GM19467 (cell line): Measurements from ENCODE around the gene STAG3.
"Not testable (repeated sequence)": the region's sequence is repeated elsewhere in the genome, so short reads cannot be mapped to it uniquely, and the experiment has no call there.

Experiments
- ATAC-seq: cut with Tn5 transposase; IDR thresholded peaks from one replicate; pipeline ENCODE4 v1.9.1; 2021; ENCODE audit warnings: mild to moderate bottlenecking, moderate library complexity; ENCODE audit not compliant: unreplicated experiment

The STAG3 gene

DNA sequence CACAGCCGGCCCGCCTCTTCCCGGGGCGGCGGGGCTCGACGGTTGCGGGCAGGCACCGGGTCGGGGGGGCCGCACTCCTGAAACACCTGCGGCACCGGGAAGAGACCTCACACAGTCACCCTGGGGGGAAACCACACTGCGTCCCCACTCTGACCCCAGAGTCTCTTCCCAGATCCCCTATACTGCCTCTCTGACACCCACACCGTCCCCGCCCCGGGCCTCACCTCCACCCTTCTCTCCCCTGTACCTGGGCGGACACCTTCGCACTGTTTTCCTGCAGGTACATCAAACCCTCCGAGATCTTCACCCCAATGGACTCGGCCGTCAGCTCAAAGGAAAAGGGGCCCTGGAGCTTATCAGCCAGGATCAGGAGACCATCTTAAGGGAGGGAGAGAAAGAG is 5.9 kb upstream of the STAG3 start:
- no peak for ATAC-seq

DNA sequence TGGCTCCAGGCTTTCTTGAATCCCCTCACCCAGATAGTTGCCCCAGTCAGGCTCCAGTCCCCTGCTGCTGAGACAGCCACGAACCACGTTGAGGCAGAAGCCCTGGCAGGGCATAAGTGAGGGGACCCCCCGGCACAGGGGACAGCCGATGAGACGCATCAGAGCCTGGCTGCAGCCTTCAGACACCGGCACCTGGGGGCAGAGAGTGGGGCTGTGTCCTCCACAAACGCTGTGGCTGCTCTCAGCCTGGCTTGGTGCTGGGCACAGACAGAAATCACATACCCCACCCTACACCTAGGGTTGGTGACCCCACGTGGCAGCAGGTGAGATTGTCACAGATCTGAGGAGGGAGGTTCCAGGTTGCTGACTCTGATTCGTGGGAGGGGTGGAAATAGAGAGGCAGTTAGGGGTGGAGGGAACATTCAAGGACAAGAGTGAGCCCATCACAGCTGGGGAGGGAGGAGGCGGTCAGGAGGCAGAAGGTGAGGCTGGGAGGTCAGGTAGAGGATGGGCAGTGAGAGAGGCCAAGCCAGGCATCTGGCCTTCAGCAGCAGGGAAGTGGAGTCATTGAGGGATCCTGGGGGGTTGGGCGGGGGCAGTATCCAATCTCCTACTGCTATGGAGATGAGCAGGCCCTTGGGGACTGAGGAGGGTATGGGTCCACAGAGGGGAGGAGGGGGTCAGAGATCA is 3.8 kb upstream of the STAG3 start:
- no peak for ATAC-seq

DNA sequence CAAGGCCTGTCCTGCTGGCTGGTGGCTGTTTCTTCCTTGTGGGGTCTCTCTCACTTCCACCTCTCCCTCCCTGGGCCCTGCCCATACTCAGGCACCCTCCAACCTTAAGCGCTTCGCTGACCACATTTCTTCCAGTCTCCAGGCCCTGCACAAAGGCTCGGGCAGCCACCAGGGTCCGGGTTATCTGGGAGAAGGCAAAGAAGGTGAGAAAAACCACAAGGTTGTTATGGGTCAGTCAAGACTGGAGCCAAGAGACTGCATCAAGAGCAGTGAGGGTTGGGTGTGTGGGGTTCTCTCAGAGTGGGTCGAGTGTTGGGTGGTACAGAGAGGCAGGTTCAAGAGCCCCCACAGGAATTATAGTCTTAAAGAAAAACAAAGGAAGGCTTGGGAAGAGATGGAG is 3.1 kb upstream of the STAG3 start:
- ATAC-seq: no peak

DNA sequence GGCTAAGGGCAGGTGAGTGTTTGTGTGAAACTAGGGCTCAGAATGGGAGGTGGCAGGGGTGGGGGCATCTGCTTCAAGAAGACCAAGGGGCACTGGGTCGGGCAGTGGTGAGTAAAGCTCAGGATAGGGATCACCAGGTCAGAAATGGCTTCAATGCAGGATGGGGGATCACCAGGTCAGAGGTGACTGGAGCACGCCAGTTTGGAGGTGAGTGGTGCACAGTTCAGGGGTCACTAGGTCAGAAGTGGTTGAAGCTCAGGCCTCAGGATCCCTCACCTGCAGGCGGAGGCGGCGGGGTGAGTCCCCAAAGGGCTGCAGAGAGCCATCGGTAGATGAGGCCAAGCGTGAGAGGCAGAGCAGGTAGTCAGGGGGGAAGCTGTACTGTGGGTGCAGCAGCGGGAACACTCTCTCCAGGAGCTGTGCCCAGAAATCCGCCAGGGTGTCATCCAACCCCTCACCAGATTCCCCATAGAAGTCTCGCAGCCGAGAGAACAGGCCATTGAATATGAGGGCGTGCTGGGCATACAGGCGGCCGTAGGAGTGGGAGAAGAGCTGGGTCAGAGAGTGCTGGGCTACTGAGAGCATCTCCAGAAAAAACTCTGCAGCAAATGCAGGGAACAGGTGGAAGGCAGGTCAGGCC is 2.3 kb upstream of the STAG3 start:
- no peak for ATAC-seq

DNA sequence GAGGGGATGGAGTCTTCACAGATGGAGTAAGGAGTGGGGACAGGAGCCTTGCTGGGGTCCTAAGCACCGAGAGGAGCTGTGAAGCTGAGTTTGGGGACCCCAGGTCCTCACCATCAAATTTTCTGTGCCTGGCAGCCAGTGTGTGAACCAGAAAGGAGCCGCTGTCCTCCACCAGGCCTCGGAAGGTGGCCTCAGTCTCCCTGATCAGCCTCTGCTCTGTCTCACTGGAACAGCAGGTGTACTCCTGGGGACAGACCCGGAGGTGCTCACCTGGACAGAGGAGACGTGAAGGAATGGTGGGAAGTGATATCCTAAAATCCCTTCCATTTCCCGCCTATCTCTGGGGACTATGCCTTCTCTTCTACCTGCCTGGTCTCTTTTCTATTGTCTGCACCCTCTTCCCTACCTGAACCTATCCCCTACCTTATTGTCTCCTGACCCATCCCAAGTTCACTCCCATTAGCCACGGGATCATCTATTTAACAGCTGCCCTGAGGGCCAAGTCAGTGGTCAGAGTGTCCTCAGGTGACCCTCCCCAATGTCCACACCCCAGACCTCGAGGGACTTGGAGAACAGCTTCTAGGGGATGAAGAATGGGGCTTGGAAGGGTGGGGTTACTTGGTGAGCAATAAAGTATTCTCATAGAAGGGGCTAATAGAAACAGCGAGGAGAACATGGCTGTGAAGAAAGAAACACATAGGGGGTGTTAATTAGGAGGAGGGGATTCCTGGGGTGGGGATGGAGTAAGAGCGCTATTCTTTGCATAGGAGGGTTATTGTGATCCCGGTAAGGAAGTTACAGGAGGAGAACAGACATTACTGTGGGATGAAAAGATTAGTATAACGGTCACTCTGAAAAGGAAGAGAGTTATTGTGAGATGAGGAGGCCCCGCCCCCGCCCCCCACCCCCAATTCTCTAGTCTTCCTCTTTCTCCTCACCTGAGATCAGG is 1.3 kb upstream of the STAG3 start:
- ATAC-seq: no peak

DNA sequence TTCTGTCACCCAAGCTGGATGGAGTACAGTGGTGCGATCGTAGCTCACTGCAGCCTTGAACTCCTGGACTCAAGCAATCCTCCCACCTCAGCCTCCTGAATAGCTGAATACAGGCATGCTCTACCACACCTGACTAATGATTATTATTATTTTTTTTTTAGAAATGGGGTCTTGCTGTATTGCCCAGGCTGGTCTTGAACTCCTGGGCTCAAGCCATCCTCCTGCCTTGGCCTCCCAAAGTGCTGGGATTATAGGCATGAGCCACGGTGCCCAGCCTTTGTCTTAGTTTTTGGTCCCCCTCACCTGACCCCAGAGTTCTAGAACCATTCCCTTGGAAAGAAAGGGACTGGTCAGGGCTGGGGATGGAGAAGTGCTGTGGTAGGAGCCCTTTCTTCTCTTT is 2.4 kb downstream of the STAG3 start:
- ATAC-seq: not testable (repeated sequence)

DNA sequence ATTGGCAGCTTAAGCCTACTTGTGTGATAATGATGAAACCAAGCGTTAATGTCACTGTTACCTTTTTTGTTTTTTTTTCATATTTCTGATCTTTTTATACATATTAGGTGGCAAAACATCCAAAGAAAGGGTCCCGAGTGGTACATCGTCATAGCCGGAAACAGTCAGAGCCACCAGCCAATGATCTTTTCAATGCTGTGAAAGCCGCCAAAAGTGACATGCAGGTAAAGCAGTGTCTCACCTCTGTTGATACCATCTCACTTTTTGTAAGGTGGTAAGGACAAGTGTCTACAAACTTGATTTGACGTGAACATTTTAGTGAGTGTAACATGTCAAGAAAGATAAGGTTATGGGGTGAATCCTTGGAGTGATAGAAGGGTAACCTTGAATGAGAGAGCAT is 4.9 kb downstream of the STAG3 start:
- ATAC-seq: not testable (repeated sequence)

DNA sequence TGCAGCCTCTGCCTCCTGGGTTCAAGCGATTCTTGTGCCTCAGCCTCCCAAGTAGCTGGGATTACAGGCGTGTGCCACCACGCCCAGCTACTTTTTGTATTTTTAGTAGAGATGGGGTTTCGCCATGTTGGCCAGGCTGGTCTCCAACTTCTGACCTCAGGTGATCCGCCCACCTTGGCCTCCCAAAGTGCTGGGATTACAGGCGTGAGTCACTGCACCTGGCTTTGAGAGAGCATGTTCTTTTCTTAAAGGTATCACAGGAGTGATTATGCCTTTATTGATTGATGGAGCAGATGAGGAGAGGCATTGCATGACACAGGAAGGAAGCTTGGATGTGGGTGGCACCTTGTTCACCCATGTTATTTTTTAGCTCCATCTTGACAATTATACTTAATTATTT is 5.4 kb downstream of the STAG3 start:
- ATAC-seq: not testable (repeated sequence)

DNA sequence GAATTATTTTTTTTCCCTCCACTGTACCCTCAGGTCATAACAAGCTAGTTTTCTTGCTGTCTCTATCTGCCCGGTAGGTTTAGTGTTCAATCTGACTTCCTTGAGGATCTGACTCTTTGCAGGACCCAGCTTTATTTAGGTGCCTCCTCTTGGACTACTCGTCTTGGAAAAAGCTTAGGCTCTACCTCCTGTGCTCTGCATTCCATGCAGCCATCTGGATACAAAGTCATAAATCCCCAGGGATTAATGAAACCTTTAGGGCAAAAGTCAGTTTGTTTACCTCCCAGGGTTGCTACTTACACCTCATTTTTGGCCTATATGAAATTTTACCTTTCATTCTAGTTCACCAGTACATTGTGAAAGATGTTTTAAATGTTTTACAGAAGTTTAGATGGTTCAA is 8.0 kb downstream of the STAG3 start:
- no peak for ATAC-seq

DNA sequence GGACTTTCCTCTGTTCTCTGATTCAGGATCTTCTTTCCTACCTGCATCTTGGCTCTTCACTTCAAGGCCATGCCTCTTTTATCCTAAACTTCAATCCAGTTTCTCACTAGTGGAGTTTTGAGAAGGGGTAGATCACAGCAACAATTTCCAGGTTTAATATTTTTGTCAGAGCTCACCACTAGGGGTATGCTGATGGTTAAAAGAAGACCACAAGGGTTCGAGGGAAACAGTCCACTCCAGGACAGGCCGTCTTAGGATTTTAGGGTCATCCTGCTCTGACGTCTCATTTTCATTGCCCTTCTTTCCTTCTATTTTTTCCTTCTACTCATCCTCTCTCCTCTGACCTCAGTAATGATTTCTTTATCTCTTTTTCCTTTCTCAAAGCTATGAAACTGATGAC is 11.3 kb downstream of the STAG3 start:
- no peak for ATAC-seq

DNA sequence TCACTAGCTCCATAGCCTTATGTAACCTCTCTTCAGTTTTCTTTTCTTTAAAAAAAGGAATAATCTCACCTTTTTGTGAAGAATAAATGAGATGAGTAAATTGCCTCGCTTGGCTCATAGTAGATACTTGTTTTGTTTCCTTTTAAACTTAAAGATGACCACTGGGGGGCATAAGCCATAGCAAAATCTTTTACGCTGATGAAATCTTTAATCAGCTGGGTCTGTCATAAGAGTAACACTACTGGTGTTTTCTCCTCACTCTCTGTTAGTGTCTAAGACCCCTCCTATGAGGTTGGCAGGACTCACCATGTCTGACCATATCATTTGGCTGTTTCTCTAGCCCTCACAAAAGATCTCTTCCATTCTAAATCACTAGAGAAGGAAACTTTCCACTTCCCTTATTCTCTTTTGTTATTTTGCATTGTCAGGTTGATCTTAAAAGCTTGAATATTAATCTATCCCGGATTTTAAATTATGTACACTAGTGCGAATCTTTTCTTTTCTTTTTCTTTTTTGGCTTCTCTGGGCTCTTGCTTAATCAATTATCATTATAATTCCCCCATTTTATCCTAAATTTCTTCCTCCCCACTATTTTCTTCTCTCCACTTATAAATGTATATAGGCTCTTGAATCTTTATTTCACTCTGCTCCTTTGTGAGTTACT is 12.5 kb downstream of the STAG3 start:
- no peak for ATAC-seq

DNA sequence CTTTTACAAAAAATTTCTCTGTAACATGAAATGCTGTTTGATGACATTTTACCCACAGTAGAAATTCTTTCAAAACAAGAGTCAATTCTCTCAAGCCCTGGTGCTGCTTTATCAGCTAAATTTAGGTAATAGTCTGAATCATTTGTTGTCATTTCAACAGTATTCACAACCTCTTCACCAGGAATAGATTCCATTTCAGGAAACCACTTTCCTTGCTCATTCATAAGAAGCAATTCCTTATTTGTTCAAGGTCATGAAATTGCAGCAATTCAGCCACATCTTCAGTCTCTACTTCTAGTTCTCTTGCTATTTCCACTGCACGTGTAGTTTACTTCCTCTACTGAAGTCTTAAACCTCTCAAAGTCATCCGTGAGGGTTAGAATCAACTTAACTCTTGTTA is 14.1 kb downstream of the STAG3 start:
- no peak for ATAC-seq

DNA sequence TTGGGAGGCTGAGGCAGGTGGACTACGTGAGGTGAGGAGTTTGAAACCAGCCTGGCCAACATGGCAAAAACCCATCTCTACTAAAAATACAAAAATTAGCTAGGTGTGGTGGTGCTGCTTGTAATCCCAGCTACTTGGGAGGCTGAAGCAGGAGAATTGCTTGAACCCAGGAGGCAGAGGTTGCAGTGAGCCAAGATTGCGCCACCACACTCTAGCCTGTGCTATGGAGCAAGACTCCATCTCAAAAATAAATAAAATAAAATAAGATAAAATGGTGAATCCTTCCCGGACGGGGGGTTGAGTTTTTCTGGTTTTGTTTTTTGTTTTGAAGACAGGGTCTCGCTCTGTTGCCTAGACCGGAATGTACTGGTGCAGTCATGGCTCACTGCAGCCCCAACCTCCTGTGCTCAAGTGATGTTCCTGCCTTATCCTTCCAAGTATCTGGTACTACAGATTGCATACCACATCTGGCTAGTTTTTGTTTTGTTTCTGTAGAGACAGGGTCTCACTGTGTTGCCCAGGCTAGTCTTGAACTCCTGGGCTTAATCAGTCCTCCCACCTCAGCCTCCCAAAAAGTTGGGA is 14.7 kb downstream of the STAG3 start:
- not testable (repeated sequence) for ATAC-seq

DNA sequence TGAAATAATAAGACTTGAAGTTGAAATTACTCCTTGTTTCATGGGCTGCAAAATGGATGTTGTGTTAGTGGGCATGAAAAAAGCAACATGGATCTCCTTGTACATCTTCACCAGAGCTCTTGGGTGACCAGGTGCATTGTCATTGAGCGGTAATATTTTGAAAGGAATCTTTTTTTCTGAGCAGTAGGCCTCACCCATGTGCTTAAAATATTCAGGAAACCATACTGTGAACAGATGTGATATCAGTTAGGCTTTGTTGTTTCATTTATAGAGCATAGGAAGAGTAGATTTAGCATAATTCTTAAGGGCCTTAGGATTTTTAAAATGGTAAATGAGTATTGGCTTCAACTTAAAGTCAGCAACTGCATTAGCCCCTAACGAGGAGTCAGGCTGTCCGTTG is 15.3 kb downstream of the STAG3 start:
- no peak for ATAC-seq

DNA sequence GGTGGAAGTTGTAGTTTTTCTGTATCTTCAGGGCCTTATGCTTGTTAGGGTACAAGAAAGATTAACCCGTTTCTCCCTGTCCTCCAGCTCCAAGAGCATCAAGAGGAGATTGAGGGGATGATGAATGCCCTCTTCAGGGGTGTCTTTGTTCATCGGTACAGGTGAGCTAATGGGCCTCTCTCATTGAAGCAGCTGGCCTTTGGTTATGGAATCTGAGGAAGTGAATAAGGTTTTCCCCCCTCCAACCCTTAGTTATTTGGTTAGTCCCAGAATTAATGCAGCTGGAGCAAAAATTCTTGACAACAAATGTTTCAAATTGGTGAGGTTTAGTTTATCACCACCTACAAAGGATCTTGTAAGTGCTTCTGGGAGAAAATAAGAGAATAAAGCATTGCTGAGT is 17.5 kb downstream of the STAG3 start:
- ATAC-seq: no peak

DNA sequence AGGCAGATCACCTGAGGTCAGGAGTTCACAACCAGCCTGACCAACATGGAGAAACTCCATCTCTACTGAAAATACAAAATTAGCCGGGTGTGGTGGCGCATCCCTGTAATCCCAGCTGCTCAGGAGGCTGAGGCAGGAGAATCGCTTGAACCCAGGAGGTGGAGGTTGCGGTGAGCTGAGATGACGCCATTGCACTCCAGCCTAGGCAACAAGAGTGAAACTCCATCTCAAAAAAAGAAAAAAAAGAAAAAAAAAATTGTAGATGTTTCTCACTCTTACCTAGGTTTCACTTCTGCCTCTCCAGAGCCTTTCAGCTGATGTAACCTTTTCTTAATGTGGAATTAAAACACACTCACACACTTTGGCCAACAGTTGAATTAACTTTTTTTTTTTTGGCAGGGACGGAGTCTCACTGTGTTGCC is 18.2 kb downstream of the STAG3 start:
- ATAC-seq: not testable (repeated sequence)

DNA sequence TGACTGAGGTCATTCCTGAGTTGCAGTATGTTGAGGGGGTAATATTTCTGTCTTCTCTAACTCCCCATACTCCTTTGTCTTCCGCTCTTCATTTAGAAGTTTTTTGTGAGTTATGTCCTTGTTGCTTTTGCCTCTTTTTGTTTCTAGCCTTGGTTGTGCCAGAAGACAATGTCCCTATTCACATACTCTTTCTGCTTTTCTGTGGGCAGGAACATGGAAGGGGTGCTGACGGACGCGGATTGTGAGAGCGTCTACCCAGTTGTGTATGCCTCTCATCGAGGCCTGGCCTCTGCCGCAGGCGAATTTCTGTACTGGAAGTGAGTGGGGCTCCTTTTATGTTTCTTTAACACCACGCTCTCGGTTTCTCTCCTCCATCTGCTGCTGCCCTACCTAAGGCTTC is 20.5 kb downstream of the STAG3 start:
- no peak for ATAC-seq

DNA sequence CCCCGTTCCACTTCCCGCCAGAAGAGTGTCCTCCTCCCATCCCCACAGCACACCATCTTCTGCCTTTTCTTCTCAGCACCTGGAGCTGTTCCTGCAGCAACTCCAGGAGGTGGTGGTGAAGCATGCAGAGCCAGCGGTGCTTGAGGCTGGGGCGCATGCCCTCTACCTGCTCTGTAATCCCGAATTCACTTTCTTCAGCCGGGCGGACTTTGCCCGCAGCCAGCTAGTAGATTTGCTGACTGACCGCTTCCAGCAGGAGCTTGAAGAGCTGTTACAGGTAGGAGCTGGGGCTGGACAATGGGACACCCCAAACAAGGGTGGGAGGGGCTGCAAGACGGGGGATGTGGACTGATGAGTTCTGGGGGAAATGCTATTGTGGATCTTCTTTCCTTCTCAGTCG is 23.0 kb downstream of the STAG3 start:
- no peak for ATAC-seq

DNA sequence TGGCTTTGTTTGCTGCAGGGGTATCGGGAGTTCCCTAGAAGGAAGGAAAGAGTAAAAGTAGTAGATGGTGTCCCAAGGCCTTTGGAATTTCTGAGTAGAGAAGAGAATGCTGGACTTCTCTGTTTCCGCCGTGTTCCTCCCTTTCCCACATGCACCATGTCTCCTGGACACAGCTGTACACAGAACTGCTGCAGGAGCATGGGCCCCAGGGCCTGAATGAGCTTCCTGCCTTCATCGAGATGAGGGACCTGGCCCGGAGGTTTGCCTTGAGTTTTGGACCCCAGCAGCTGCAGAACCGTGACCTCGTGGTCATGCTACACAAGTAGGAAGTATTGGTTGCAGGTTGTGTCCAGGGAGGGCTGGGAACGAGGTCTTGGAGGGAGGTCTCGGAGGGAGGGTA is 26.7 kb downstream of the STAG3 start:
- ATAC-seq: no peak

DNA sequence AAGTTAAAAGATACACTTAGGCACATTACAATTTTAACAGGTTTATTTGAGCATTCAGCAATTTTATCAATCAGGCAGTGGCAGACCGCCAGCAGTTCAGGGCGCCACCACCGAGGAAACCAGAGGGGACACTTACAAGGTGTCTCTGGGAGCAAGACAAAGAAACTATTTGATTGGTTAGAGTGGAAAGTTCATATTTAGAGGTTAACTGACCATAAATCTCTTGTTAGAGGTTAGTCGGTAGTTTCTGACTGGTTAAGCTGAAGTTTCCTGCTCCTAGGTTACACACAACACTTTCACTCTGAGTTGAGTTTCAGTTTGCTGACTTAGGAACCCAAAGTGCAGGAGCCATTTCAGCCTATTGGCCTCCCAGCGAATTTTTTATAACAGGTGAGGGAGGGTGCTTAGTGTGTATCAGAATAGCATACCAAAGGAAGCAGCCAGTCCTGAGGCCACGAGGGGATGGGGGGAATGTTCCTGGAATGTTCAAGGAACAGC is 31.2 kb downstream of the STAG3 start:
- ATAC-seq: peak; percentile 61

DNA sequence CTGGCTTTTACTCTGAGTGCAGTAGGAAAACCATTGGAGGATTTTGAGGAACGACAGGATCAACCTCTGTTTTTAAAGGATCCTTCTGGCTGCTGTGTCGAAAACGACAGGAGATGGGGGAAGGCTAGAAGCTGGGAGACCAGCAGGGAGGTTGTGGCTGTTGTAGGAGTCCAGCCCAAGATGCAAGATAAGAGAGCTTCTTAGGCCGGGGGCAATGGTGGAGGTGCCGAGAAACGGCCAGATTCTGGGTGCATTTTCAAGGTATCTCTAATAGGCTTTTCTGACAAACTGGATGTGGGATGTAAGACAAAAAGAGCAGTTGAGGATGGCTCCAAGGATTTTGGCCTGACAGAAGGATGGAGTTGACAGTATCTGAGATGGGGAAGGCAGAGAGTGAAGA is 31.8 kb downstream of the STAG3 start:
- no peak for ATAC-seq
